Right renal pelvis (tissue), 4 donors: ENCODE results near the gene SGSH. TPM values are rescaled to one million over a fixed set of nuclear protein-coding genes. Genes with fewer than 3 reads are reported as not detected.
"Not testable (repeated sequence)": the region's sequence is repeated elsewhere in the genome, so short reads cannot be mapped to it uniquely, and the experiment has no call there.

ENCODE experiments used
- DNase-seq, 4 donors: peaks; one replicate each; pipeline ENCODE4 v3.0.0-alpha.2; 2013; ENCODE audit warnings: low read depth in 4 of 4, low spot score in 3 of 4, missing footprints in 1 of 4
- polyA plus RNA-seq, 4 donors: library from polyadenylated mRNA; unstranded; fragments of 120-200 nt; gene quantifications; one replicate each; pipeline ENCODE4 v1.2.1, GENCODE V29; 2013; ENCODE audit not compliant: insufficient read length in 4 of 4

SGSH gene
- polyA plus RNA-seq, 4 donors: 33.5 to 40.2 (median 38.6) TPM

- peak in 1 of 4 donors; percentile 70 for DNase-seq
These were observed 34.5 kb upstream of the SGSH start for GRCh38 chr17:80254396-80255251.

- DNase-seq: no peak
These were observed 33.7 kb upstream of the SGSH start for GRCh38 chr17:80253631-80254395.

- DNase-seq: no peak
These were observed 32.7 kb upstream of the SGSH start for GRCh38 chr17:80252871-80253270.

GRCh38 chr17:80251966-80252365, 31.8 kb upstream of the SGSH start:
- DNase-seq: no peak

- no peak for DNase-seq
These were observed 29.0 kb upstream of the SGSH start for GRCh38 chr17:80248894-80249710.

- no peak for DNase-seq
These were observed 28.1 kb upstream of the SGSH start for GRCh38 chr17:80248001-80248893.

- no peak for DNase-seq
These were observed 27.4 kb upstream of the SGSH start for GRCh38 chr17:80247561-80247960.

- no peak for DNase-seq
These were observed 26.6 kb upstream of the SGSH start for GRCh38 chr17:80246726-80247125.

GRCh38 chr17:80246266-80246681, 26.1 kb upstream of the SGSH start:
- no peak for DNase-seq

GRCh38 chr17:80245566-80246265, 25.6 kb upstream of the SGSH start:
- DNase-seq: no peak

GRCh38 chr17:80244871-80245509, 24.9 kb upstream of the SGSH start:
- no peak for DNase-seq

- DNase-seq: not testable (repeated sequence)
These were observed 24.3 kb upstream of the SGSH start for GRCh38 chr17:80244448-80244847.

GRCh38 chr17:80243526-80244433, 23.6 kb upstream of the SGSH start:
- DNase-seq: no peak

GRCh38 chr17:80242505-80242904, 22.4 kb upstream of the SGSH start:
- no peak for DNase-seq

- DNase-seq: no peak
These were observed 17.3 kb upstream of the SGSH start for GRCh38 chr17:80237386-80237785.

- DNase-seq: no peak
These were observed 16.8 kb upstream of the SGSH start for GRCh38 chr17:80236911-80237310.

- no peak for DNase-seq
These were observed 13.1 kb upstream of the SGSH start for GRCh38 chr17:80233202-80233601.

GRCh38 chr17:80232438-80232837, 12.3 kb upstream of the SGSH start:
- no peak for DNase-seq
